CD4-positive, alpha-beta T cell treated with Interferon alpha-2 for 1 hour (primary cell): ENCODE data around the gene TMEM174.

Experiments
- DNase-seq, 2 donors: peaks; one replicate each; pipeline ENCODE4 v3.0.0-alpha.2; 2020 to 2022

The TMEM174 gene, protein sequence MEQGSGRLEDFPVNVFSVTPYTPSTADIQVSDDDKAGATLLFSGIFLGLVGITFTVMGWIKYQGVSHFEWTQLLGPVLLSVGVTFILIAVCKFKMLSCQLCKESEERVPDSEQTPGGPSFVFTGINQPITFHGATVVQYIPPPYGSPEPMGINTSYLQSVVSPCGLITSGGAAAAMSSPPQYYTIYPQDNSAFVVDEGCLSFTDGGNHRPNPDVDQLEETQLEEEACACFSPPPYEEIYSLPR

GRCh38 chr5:73172951-73173350, at the start of gene TMEM174:
Gene TMEM174 (plus strand): TSS chr5:73173193. CDS start chr5:73173244, 51 bp downstream.
- no peak for DNase-seq

GRCh38 chr5:73125289-73125688, 47.7 kb upstream of the TMEM174 start:
- no peak for DNase-seq

DNA sequence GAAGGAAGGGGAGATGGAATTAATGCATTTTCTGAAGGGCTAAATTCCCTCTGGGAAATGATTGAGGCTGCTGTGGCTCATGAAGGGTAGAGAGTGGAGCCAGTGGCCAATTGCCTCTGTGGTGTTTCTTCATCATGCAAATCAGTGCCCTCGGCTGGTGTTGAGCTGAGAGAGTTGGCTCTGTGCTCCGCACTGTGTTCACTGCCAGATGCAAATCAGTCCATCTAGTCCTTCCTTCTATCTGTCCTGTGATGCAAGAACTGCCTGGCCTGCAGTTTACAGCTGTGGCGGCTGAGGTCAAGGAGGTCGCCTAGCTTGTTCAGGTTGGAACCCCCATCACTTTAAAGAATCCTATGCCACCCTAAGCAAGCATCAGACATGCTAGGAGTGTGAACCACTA, 46.6 kb upstream of the TMEM174 start:
- no peak for DNase-seq

GRCh38 chr5:73126957-73127356, 46.0 kb upstream of the TMEM174 start:
- no peak for DNase-seq

DNA sequence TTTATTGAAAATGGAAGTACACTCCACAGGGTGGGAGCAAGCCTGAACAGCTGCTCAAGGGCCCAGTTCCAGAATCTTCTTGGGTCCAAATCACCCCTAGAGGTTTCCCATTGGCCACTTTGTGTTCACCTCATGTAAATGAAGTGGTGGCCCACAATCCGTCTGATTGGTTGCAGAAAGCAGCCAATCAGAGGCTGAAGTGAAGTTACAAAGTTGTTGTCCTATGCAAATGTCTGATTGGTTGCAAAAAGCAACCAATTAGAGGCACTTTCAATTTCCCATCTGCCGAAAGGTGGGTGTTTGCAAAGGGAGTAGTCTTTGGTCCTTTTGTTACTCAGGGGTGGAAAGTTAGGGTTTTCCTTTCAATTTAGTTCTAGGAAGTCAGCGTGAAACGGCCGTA, 43.9 kb upstream of the TMEM174 start:
- no peak for DNase-seq

DNA sequence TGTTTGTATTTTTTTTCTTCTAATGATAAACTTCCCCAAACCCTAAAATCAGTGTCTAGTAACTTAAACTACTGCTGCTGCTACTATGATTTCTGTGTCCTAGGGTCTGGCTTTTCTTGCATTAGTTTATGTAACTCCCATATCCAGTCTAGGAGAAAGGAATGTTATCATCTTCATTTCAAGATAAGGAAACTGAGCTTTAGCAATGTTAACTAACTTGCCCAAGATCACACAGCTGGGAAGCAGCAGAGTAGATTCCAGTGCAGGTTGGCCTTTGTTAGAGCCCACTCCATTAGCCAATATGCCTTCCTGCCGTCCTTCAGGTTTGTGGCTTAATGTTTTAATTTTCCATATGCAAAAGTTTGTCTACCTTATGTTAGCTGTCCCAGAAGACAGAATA, 42.2 kb upstream of the TMEM174 start:
- no peak for DNase-seq

DNA sequence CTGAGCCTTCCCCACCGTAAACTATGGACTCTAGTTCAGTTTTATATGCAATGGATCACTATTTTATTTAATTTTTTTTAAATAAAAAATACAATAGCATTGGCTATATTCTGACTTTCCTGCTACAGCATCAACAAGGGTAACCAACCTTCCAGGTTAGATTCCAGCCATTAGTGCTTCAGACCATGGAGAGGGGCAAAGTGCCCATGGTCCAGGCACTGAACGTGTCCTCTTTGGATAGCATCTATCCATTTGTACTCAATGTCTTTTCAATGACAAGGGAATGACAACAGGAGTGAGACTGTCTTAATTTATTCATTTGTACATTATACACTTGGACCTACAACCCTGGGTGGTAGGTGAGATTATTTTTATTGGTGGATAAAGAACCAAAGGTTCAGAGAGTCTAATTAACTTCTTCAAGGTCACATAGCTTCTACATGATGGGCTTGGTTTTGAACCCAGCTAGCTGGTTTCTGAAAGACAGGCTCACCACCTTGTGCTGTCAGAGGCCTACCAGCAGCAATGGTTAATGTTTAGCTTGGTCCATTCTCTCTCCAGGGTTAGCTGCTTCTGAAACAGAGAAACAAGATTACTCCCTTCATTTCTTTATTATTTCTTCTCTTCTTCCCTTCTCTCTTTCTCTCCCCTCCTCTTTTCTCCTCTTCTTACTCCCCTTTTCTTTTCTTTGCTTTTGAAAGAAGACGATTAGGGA, 41.1 kb upstream of the TMEM174 start:
- no peak for DNase-seq

DNA sequence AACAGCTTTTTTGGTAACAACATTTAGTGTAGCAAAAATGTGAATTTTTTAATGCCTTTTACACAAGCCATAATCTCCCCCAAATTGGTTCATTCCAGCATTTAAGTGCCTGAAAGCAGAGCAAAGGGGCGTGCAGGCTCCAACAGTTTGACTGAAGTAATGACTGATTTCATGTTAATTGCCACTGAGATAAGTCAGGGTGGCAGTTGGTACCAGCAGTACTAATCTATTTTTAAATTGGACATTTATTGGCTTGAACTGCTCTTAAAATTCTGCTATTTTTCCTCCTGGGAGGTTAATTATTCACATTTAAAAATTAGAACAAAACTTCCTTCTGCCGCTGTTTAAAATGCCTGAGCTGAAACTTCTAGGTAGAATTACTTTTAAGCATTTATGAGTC, 40.2 kb upstream of the TMEM174 start:
- DNase-seq = no peak

GRCh38 chr5:73135021-73135420, 38.0 kb upstream of the TMEM174 start:
- no peak for DNase-seq

GRCh38 chr5:73135429-73136054, 37.5 kb upstream of the TMEM174 start:
- DNase-seq = peak in 1 of 2 donors; percentile 8

- no peak for DNase-seq
These were observed 36.9 kb upstream of the TMEM174 start for GRCh38 chr5:73136055-73136562.

DNA sequence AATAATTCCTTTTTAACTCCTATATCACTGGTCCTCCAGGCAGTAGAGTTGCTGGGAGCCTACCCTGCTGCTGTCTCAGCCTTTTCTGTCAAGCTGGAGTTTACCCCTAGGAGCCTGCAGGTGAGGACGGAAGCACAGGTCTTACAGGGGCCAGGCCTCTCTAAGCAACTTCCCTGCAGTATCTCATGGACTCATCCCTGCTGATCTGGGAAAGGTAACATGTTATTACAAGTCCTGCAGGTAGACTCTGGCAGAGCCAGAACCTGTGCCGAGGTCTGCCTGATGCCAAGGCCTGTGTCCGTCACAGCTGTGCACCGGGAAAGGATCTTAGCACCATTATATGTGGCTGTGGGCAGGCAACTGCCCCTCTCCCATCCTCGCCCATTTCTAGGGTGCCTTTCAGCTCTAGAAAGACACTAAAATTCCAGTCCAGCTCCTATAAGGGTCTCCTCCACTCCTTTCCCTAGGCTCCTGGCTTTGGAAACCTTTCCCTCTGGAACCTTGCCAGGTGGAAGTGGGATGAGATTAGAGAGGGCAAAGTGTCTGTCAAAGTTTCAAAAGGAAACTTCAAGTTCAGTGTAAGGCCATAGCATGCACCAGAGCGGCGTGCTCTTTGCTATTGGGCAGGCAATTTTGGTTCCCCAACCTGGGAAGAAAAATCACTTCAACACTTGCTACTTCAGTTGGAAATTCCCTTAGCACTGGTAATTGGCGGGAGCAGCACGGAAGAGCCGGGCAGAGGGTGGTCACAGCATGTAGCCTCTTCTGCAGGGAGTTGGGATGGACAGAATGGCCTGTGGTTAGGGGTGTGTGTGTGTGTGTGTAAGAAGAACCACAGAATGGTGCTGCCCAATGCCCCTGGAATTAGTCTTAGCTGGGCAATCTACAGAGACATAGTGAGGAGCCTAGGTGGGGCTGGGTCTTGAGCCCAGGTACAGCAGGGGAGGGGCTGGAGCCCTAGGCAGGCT, 35.1 kb upstream of the TMEM174 start:
- DNase-seq = no peak

DNA sequence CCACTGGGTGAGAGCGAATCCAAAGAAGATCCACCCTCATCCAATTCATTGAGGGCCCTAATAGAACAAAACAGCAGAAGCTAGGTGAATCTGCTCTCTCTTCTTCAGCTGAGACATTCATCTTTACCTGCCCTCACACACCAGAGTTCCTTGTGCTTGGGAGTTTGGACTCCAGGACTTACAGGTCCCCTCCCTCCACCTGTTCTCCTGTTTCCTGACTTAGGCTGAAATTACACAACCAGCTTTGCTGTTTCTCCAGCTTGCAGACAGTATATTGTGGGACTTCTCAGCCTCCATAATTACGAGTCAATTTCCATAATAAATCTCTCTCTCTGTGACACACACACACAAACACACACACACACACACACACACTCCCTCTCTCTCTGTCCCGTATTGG, 33.5 kb upstream of the TMEM174 start:
- DNase-seq = no peak

- DNase-seq = no peak
These were observed 32.2 kb upstream of the TMEM174 start for GRCh38 chr5:73140801-73141200.

DNA sequence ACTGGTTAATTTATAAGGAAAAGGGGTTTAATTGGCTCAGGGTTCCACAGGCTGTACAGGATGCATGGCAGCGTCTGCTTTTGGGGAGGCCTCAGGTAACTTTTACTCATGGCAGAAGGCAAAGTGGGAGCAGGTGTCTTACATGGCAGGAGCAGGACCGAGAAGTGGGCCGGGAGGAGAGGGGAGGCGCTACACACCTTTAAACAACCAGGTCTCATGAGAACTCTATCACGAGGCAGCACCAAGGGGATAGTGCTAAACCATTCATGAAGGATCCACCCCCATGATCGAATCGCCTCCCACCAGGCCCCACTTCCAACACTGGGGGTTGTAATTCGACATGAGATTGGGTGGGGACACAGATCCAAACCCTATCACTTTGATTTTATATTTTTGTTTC, 31.0 kb upstream of the TMEM174 start:
- DNase-seq = no peak

- DNase-seq = no peak
These were observed 29.3 kb upstream of the TMEM174 start for GRCh38 chr5:73143716-73144115.

GRCh38 chr5:73149540-73149939, 23.5 kb upstream of the TMEM174 start:
- no peak for DNase-seq

DNA sequence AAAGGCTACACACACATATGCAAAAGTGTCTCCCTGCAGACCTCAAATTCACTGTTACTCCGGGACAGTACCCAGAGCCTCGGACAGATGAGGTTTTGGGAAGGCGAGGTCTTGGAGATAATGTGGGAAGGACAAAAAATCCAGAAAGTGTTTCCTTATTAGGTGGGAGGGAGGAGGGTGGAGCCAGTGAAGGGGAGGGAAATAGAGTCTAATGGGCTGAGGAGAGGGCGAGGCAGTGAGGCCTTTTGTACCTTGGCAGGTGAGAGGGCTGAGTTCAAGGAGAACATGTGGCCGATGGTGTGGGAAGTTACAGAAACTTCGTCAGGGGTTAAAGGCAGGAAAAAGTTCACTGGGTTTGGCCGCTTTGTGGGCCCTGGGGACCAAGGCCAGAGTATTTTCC, 22.1 kb upstream of the TMEM174 start:
- no peak for DNase-seq

GRCh38 chr5:73151766-73152410, 21.1 kb upstream of the TMEM174 start:
- no peak for DNase-seq

DNA sequence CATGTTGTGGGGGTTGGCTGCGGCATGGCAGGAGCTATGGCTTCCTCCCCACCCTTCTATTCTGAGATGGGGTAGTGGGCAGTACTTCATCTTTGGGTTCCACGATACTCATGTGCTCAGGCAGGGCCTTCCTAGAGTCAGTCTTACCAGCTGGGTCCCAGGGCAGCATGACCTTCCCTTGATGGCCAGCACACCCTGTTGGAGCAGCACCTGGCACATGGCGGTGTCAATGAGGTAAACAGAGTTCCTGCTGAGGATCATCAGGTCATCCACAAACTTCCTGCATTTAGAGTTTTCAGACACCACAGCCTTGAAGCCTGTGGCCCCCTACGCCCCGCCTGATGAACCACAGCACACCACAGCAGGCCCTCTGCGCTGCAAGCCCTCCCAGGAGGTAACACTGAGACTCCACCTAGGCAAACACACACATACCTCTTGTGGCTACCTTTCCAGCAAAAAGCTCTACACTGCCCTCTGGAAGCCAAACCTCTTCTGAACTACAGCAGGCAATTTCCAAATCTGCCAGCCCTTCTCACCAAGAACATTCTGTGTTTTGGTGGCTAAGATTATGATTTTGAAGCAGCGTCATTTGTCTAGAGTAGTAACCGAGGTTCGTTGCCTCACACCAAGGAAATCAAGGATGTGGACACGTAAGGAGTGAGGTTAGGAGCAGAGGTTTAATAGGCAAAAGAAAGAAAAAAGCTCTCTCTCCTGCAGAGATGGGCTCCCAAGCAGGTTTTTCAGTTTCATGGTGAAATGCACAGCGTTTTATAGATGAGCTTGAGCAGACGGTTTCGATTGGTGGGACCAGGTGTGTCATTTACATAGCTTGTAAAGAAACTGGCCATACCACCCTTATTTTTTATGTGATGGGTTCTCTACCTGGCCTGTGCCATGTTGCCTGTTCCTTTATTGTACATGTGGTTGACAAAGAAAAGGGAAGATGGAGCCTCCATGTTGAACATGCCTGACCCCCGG, 20.3 kb upstream of the TMEM174 start:
- DNase-seq = no peak

- DNase-seq = no peak
These were observed 19.5 kb upstream of the TMEM174 start for GRCh38 chr5:73153513-73153912.
